Neural crest cell (in vitro differentiated cells): Measurements from ENCODE around the gene CACNA1E. TPM values are rescaled to one million over a fixed set of nuclear protein-coding genes. Genes with fewer than 3 reads are reported as not detected.
"Not testable (repeated sequence)": the region's sequence is repeated elsewhere in the genome, so short reads cannot be mapped to it uniquely, and the experiment has no call there.

ENCODE experiments used
- DNase-seq: peaks from one replicate; pipeline ENCODE4 v3.0.0; 2021; ENCODE audit warnings: low read depth, mixed read lengths, low spot score
- H3K27ac Mint-ChIP-seq: one replicate; pipeline ENCODE4 v1.8.0; 2021; ENCODE audit warnings: mild to moderate bottlenecking, mixed read lengths; ENCODE audit not compliant: unreplicated experiment
- H3K27me3 Mint-ChIP-seq: 2 replicates; pipeline ENCODE4 v1.8.0; 2021; ENCODE audit warnings: low read depth, mild to moderate bottlenecking, mixed read lengths
- H3K36me3 Mint-ChIP-seq: 2 replicates; pipeline ENCODE4 v1.8.0; 2021; ENCODE audit warnings: low read depth, mild to moderate bottlenecking, mixed read lengths
- H3K4me1 Mint-ChIP-seq: 2 replicates; pipeline ENCODE4 v1.8.0; 2021; ENCODE audit warnings: mixed read lengths
- H3K4me3 Mint-ChIP-seq: one replicate; pipeline ENCODE4 v1.8.0; 2021; ENCODE audit warnings: mild to moderate bottlenecking, mixed read lengths
- H3K9me3 Mint-ChIP-seq: 2 replicates; pipeline ENCODE4 v1.8.0; 2021; ENCODE audit warnings: mixed read lengths
- total RNA-seq: library from RNA; stranded (reverse); gene quantifications from 2 replicates; pipeline ENCODE4 v1.2.1, GENCODE V29; 2021
- TF ChIP-seq, protein P1 (sequence below): fragments of 200-600 bp; sonication (generic); conservative IDR thresholded peaks from 2 replicates; pipeline ENCODE4 v1.5.0; 2021; ENCODE audit warnings: antibody characterized with exemption, mild to moderate bottlenecking

CACNA1E gene
- total RNA-seq, 1 donor from 2014 or later = 1.3 TPM

DNA sequence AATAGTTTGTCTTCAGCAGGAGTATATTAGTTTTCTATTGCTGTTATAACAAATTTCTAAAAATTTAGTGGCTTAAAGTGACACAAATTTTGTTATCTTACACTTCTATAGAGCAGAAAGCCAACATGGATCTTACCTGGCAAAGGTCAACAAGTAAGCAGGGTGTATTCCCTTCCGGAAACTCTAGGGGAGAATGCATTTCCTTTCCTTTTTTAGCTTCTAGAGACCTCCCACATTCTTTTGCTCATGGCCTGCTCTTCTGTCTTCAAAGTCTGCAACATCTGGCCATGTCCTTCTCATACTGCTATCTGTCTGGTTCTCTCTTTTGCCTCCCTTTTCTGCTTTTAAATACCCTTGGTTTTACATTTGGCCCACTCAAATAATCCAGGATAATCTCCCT lies 335.6 kb downstream of the CACNA1E start:
- Mint-ChIP-seq H3K4me3 (no peak overlapping the region), H3K9me3 (no peaks in the 10 kb centered on the region), H3K27me3 (peaks cover under 1% of the 10 kb centered on the region), H3K27ac (no peak overlapping the region), H3K36me3 (peaks cover 2% of the 10 kb centered on the region), H3K4me1 (no peaks in the 10 kb centered on the region)
- no peak for DNase-seq
- TF ChIP-seq, protein P1, sequence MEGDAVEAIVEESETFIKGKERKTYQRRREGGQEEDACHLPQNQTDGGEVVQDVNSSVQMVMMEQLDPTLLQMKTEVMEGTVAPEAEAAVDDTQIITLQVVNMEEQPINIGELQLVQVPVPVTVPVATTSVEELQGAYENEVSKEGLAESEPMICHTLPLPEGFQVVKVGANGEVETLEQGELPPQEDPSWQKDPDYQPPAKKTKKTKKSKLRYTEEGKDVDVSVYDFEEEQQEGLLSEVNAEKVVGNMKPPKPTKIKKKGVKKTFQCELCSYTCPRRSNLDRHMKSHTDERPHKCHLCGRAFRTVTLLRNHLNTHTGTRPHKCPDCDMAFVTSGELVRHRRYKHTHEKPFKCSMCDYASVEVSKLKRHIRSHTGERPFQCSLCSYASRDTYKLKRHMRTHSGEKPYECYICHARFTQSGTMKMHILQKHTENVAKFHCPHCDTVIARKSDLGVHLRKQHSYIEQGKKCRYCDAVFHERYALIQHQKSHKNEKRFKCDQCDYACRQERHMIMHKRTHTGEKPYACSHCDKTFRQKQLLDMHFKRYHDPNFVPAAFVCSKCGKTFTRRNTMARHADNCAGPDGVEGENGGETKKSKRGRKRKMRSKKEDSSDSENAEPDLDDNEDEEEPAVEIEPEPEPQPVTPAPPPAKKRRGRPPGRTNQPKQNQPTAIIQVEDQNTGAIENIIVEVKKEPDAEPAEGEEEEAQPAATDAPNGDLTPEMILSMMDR = no peak

DNA sequence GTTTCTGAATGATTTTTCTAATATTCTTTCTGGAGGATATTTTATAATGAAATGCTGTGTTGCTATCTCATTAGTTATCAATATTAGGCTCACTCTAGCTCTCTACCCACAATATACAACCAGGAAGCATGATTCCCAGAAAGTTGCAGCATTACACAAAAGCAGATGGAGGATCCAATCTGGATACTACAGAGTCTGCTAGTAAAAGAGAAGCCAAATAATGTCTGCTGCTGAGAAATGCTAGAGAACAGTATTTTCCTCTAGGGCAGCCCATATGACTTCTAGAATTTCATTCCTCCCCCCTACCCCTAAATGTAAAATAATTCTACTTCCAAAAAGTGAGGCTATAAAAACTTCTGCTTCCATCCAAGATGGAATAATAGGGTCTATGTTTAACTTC lies 338.4 kb downstream of the CACNA1E start:
- no peak for DNase-seq
- Mint-ChIP-seq H3K4me1 (no peaks in the 10 kb centered on the region), H3K9me3 (peaks cover 2% of the 10 kb centered on the region), H3K36me3 (peaks cover 3% of the 10 kb centered on the region), H3K27ac (no peak overlapping the region), H3K4me3 (no peak overlapping the region), H3K27me3 (no peaks in the 10 kb centered on the region)
- TF ChIP-seq, protein P1 = no peak

DNA sequence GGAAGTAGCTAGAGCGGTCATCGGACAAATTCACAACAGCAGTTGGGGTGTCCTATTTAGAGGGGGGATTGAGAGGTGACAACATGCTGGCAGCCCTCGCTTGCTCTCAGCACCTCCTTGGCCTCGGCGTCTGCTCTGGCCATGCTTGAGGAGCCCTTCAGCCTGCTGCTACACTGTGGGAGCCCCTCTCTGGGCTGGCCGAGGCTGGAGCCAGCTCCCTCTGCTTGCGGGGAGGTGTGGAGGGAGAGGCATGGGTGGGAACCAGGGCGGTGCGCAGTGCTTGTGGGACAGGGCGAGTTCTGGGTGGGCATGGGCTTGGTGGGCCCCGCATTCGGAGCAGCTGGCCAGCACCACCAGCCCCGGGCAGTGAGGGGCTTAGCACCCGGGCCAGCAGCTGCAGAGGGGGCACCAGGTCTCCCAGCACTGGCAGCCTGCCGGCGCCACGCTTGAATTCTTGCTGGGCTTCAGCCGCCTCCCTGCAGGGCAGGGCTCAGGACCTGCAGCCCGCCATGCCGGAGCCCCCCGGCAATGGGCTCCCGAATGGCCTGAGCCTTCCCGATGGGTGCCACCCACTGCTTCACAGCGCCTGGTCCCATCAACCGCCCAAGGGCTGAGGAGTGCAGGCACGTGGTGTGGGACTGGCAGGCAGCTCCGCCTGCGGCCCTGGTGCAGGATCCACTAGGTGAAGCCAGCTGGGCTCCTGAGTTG lies 349.0 kb downstream of the CACNA1E start:
- not testable (repeated sequence) for H3K4me3 Mint-ChIP-seq, H3K4me1 Mint-ChIP-seq, H3K27ac Mint-ChIP-seq, DNase-seq, H3K27me3 Mint-ChIP-seq, H3K36me3 Mint-ChIP-seq
- peaks cover 20% of the 10 kb centered on the region for H3K9me3 Mint-ChIP-seq

DNA sequence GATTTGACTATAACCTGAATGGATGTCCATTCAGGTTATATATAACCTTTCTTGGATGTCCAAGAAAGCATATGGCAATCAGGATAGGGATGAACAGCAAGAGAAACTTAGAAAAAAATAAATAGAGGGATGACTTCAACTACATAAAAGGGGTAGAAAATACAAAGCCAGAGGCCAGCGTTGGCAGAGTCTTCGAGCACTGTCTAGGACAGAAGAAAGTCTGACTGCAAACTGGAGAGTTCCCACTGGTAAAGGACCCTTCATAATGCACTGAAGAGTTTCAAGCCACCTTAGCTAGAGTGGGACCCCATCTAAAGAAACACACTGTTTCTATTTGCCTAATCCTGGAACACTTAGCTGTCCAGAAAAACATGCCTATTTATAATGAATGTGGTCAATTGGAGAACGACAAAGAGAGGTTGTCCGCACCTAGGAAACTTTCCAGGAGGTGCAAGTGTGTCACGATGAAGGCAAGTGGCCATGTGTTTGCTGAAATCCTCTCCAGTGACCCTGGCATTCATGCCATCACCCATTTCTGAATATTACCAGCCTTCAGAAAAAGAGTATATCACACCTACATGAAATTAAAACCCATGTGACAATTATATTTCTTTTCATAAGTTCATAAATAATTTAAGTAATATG lies 362.8 kb downstream of the CACNA1E start:
- Mint-ChIP-seq H3K4me3 (no peak overlapping the region), H3K9me3 (no peaks in the 10 kb centered on the region), H3K4me1 (no peaks in the 10 kb centered on the region), H3K27me3 (peaks cover 5% of the 10 kb centered on the region), H3K36me3 (no peaks in the 10 kb centered on the region), H3K27ac (no peak overlapping the region)
- TF ChIP-seq, protein P1 = no peak
- no peak for DNase-seq

DNA sequence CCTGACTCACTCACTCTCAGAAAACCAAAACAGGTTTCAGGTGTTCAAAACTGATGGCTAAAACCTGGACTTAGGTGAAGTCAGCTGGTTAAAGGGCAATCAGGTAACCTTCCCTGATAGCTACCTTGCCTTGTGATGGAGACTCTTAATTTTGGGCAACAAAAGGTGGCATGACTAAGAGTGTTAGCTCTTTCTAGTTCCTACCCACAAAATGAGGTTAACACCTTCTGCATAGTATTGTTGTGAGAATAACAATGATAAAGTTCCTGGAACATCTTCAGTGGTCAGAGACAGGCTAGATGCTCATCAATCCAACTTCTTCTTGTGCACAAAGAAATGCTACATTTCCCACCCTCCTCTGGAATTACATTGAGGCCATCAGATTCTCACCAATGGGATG lies 363.4 kb downstream of the CACNA1E start:
- H3K4me1 Mint-ChIP-seq = no peaks in the 10 kb centered on the region
- no peak for DNase-seq
- no peak overlapping the region for H3K27ac Mint-ChIP-seq
- TF ChIP-seq, protein P1 = no peak
- peaks cover 3% of the 10 kb centered on the region for H3K27me3 Mint-ChIP-seq
- no peaks in the 10 kb centered on the region for H3K9me3 Mint-ChIP-seq
- H3K36me3 Mint-ChIP-seq = no peaks in the 10 kb centered on the region
- H3K4me3 Mint-ChIP-seq = no peak overlapping the region

DNA sequence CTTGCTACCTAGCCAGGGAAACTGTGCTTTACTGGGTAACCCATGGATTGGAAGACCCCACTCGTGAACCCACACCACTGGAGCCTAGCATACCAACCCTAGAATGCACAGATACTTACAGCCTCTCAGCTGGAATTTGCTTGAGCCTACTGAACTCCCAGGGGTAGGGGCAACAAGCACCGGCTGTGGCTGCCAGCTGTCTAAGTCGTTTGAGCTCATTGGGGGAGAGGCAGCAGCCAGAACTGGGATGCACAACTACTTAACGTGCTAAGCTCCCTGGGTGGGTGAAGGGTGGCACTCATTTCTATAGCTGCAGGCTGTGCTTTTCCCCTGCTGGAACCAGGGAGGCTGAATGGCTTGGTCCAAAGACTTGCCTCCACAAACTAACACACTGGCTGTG lies 365.8 kb downstream of the CACNA1E start:
- TF ChIP-seq, protein P1 = no peak

DNA sequence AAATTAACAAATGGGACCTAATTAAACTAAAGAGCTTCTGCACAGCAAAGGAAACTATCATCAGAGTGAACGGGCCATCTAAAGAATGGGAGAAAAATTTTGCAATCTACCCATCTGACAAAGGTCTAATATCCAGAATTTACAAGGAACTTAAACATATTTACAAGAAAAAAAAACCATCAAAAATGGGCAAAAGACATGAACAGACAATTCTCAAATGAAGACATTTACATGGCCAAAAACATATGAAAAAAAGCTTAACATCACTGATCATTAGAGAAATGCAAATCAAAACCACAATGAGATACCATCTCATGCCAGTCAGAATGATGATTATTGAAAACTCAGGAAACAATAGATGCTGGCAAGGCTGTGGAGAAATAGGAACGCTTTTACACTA lies 370.9 kb downstream of the CACNA1E start:
- not testable (repeated sequence) for H3K4me1 Mint-ChIP-seq, H3K27ac Mint-ChIP-seq, H3K36me3 Mint-ChIP-seq, H3K4me3 Mint-ChIP-seq, H3K27me3 Mint-ChIP-seq, DNase-seq
- peaks cover 15% of the 10 kb centered on the region for H3K9me3 Mint-ChIP-seq

More for the DNA sequence above, 365.8 kb downstream of the CACNA1E start:
- Mint-ChIP-seq H3K4me3 (no peak overlapping the region), H3K27ac (no peak overlapping the region), H3K9me3 (peaks cover 11% of the 10 kb centered on the region), H3K4me1 (no peaks in the 10 kb centered on the region), H3K36me3 (no peaks in the 10 kb centered on the region), H3K27me3 (peaks cover 2% of the 10 kb centered on the region)
- DNase-seq = no peak
